Activated CD4-positive, alpha-beta T cell treated with anti-CD3 and anti-CD28 coated beads for 4 hours (primary cell): ENCODE results near the gene POU2F2.

ENCODE experiments used
- DNase-seq, 2 donors: peaks; one replicate each; pipeline ENCODE4 v3.0.0-alpha.2; 2020

The POU2F2 gene

DNA sequence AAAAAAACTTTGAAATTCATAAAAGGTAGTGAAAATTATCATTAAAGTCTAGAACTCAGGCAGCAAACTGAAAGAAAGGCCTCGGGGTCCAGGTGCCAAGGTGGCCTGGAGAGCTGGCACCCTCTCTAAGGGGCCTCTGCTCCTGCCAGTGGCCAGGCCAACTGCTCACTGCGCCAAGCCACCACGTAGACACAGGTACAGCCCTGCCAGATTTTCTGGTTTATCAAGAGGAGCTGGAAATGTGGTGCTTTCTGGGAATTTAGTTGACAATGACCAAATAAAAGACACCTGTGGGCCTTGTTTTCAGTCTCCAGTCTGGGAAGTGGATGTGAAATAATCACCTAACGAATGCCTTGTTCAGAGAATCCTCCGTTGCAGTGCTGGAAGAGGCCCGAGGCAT, 33.5 kb downstream of the POU2F2 start:
- DNase-seq = no peak

DNA sequence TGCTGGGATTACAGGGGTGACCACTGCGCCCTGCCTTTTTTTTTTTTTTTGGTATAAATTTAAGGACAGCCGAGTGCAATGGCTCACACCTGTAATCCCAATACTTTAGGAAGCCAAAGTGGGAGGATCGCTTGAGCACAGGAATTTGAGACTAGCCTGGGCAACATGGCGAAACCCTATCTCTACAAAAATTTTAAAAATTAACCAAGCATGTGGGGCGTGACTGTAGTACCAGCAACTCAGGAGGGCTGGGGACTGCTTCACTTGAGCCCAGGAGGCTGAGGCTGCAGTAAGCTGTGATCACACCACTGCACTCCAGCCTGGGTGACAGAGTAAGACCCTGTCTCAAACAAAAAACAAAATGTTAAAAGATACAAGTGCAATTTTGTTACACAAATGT, 34.8 kb downstream of the POU2F2 start:
- DNase-seq = no peak

DNA sequence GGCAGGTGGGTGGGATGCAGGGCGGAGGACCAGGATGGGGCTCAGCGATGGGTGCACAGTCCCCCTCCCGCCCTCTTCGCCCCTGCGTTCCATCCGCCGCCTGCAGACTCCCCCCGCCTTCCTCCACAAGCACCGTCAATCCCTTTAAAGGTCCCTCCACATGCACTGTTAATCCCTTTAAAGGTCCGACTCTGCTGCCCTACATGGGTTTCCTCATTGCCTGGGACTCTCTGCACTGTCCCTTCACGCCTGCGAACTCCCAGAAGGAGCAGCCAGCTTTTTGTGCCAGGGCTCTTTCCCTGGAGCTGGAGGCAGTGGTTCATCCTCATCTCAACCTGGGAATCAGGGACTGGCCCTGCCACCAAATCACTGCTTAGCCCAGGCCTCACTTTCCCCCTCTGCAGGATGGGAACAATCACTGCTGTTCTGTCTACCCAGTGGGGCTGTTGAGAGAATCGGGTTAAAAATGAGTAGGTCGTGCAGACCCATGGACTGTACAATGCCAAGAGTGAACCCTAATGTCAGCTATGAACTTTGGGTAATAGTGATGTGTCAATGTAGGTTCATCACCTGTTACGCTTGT, 35.9 kb downstream of the POU2F2 start:
- DNase-seq = no peak

DNA sequence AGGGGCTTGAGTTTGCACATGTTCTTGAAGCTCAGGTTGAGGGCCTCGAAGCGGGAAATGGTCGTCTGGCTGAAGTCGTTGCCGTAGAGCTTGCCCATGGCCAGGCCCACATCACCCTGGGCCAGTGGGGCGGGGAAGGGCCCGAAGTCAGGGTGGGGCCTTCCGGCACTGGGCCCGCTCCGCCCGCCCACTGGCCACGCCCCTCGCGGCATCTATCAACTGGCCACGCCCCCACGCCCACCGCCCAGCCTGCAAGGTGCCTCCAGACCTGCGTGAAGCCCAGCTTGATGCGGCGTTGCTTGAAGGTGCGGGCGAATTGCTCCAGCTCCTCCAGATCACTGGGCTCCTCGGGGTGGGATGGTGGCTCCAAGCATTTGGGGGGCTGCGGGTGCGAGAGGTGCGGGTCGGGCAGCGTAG, 36.4 kb downstream of the POU2F2 start:
- DNase-seq = no peak

DNA sequence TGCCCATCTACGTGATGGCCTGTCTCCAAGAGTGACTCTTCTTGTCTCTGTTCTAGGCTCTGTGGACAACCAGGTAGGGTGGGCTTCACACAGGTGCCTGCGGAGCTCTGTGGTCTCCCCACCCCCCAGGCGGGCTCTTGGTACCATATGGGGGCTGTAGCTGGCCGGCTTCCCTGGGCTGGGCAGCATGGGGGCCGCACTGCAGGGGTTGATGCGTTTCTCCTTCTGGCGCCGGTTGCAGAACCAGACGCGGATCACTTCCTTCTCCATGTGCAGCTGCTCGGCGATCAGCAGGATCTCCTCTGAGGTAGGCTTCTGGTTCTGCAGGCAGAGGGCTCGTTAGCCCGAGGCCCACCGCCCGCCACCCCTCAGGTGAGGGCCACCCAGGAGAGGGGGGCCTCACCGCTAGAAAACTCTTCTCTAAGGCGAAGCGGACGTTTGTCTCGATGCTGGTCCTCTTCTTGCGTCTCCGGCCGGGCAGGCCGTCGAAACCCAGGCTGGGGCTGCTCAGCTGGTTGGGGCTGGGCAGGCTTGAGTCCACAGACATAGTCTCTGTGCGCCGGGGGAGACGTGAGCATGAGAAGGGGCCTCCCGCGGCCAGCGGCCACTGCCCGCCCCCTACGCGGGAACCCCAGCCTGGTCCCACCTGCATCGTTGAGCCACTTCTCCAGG, 37.0 kb downstream of the POU2F2 start:
- DNase-seq = no peak

DNA sequence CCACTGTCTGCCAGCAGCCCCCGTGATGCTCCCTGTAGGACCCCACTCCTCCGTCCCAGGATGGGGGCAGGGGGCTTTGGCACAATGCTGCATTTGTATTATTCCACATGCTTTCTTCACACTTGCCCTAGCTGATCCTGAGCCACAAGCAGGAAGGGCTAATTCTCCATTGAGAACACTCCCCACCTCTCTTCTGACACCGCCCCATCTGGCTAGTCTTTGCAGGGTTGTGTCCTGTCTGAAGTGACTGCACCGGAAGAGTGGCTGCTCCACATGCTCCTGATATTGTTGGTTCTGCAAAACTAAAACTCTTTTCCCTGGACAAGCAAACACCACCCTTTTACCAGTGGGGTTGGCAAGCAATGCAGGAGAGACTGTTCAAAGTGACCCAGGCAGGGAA, 38.3 kb downstream of the POU2F2 start:
- DNase-seq = no peak

DNA sequence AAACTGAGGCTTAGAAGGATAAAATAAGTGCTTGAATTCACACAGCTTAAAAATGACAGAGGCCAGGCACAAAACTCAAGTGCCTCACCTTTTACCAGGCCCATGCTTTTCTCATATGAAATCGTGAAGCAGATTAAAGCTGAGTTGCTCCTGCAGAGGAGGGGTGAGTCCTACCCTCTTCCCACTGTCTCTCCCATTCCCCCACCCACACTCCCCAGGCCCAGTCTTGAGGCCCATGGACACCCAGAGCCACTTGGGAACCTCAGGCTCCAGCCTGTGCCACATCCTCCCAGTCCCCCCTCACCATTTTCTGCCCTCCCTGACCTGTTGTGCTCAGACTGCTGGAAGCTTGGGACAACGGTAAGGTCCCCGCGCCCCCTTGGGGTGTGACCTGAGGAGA, 38.7 kb downstream of the POU2F2 start:
- DNase-seq = no peak

DNA sequence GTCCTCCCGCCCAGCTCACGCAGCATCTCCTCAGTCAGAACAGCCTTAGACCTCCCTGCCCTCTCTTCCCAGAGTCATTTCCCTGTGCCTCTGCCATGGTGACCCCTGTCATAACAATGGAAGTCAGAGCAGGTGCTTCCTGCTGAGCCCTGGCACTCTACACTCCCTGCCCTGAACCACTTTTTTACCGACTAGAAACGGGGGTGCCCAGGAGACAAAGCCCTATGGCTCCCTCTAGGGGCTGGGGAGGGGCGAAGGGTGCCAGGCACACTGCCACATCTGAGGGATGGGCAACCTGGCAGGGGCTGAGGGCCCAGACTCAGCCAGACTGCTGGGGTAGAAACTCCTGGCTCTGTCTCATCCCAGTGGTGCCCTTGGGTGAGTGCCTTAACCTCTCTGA, 39.9 kb downstream of the POU2F2 start:
- DNase-seq = peak; percentile 30 to 37

DNA sequence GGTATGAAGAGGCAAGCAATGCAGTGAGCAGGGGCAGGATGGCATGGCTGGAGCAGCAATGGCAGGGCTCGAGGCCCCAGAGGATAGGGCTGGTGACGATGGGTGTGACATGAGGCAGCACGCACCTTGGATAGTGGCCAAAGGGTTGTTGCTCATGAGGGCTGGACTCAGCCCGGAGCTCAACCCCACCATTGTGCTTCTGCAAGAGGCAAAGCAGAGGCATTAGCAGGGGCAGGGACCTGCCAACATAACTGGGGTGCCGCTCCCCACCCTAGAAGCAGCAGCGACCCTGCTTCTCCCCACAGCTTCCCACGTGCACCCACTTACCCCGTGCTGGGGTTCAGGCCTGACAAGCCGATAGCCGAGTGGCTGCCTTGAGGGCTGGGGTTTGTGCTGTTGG, 40.5 kb downstream of the POU2F2 start:
- no peak for DNase-seq

DNA sequence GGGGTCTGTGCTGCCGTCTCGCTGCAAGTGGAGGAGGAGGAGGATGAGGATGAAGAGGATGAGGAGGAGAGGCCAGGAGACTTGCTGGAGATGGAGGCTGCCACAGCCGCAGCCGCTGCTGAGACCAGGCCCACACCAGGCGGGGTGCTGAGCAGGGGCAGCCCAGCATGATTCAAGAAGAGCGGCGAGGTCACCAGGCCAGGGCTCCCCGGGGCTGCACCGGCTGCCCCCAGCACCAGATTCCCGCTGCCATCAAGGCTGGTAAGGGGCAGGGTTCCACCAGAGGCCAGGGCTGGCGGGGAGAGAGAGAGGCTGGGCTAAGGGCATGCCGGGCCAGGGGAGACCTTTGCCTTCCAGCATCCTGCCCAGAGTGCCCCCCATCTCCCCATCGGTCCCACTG, 40.9 kb downstream of the POU2F2 start:
- no peak for DNase-seq

DNA sequence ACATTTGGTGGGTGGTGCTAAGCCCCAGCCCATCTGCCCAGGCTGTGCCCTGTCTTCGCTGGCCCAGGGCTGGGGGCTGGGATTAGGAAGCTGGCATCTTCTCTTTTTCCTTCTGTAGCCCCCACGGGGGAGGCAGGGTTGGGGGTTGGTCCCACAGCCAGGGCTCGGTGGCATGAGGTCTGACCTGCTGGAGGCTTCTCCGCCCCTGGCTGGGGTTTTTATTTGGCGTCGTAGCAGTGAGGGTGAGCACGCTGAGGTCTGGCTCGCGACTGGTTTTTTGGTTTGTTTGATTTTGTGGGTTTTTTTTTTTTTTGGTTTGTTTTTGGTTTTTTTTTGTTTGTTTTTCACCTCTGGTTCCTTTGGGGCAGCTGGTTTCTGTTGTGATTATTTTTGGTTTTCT, 41.6 kb downstream of the POU2F2 start:
- no peak for DNase-seq

DNA sequence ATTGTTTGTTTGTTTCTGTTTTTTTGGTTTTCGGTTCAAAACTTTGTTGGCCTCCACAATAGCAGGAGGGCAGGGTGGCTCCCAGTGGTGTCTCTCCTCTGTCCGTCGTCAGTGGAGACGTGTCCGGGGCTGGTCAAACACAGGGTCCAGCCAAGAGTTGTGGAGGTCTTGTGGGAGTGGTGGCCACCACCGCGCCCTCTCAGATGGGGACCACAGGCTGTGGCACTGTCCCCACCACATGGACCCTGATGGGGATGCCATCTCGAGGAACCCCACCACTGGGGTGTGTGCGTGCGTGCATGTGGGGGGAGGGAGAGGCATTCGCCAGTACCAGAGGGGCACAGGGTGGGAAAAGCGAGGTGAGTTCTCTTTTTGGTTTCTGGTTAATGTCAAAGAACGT, 42.5 kb downstream of the POU2F2 start:
- no peak for DNase-seq

DNA sequence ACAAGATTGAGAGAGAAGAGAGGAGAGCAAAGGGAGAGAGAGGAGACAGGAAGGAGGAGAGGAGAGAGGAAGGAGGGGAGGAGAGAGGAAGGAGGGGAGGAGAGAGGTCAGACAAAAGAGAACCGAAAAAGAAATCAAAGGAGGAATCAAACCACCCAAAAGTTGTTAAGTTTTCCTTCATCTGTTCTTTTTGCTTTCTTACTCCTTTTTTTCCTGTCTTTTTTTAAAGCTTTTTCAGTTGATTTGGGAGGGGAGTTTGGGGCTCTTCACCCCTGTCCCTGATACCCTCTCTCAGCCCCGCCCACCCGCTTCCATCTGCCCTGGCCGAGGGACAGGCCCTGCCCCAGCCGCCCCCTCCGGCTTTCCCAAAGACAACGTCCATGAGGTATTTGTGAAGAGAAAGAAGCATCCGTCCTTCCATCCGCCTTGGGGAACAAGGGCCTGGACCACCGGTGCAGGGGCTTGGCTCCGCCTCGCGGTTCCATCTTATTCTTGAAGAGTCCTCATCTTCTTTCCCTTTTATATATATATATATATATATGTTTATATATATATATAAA, 43.0 kb downstream of the POU2F2 start:
- DNase-seq = no peak

DNA sequence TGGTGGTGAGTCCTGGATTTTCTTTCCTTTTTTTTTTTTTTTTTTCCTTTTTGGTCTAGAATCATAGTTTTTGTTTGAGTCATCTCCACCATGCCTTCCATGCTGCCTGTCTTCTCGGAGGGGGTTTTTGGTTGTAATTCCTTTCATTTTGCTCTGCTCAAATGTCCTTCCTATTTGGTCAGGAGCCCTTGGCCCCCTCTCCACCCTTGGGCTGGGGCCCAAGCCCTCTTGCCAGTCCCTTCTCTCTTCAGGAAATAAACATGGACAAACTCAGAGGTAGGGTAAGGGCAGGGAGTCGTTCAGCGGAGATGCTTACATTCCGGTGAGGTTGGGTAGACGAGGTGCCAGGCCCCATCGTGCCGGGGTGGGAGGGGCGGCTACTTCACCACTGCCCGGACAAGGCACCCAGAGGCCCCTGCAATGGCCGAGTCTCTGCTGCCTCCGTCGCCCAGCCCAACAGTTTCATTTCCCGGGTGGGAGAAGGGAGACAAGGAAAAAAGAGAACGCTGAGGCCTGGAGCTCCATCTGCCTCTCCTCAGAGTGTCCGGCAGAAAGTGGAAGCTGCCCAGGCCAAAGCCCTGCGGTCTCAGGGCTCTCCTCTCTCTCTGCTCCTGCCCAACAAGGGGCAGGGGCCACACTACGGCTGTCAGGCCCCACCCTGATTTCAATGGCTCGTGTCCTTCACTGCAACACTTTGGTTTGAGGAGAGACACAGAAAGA, 43.6 kb downstream of the POU2F2 start:
- DNase-seq = no peak

DNA sequence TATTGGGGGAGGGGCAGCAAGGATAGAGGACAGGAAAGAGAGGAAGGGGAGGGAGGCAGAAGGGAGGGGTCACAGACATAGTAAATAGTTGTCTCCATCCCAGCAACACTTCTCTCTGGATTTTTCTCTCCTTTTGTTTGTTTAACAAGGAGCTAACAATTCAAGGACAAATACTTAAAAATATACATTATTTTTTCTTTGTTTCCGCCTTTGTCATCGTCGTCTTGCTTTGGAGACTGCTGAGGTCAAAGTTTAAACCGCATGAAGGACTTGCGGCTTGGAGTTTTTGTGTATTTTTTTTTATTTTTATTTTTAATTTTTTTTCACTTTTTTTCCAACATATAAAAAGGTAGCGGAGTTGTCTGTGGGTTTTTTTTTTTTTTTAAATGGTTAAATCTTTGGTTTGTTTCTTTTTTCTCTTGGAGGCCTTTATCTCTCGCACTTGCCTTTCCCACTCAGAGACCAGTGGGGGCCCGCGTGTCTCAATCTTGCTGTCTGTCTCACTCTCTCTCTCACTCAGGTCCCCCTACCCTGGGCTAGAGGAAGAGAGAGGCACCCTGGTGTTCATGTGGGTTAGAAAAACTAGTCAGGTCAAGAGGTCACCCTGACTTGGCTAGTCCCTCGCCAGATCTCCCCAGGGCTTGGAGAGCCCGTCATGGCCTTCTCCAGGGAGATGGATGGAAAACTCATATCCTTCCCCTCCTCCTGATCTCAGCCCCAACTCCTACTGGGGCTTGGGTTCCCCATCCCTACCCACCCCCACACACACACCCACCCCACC, 45.3 kb downstream of the POU2F2 start:
- no peak for DNase-seq

DNA sequence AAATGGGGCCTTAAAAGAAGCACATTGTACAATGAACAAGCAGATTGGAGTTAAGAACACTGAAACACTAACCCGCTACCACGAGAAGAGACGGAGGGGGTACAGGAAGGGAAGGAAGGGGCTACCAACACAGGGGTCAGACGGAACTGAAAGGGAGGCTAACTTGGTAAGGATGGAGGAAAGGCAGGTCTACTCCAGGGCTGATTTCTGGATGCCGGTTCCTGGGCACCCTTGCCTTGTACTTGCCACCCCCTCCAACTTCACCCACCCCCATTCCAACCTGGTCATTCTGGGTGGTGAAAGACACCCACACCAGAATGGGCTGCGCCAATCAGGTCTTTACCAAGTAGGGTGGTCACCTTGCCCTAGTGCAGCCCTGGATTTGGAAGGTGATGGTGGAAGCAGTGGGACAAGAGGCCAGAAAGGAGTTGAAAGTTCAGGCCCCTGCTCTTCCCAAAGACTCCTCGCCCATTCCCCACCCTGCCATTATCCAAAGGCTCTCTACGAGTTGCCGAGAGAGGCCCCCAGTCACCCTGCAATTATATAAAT, 46.0 kb downstream of the POU2F2 start:
- no peak for DNase-seq

DNA sequence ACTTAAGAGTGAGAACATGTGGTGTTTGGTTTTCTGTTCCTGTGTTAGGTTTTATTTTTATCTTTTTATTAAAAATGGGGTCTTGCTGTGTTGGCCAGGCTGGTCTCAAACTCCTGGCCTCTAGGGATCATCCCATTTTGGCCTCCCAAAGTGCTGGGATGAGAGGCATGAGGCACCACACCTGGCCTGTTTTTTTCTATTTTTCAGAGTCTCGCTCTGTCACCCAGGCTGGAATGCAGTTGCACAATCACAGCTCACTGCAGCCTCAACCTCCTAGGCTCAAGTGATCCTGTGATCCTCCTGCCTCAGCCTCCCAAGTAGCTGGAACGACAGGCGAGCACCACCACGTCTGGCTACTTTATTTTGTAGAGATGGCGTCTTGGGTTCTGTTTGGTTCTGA, 48.7 kb downstream of the POU2F2 start:
- DNase-seq = no peak

DNA sequence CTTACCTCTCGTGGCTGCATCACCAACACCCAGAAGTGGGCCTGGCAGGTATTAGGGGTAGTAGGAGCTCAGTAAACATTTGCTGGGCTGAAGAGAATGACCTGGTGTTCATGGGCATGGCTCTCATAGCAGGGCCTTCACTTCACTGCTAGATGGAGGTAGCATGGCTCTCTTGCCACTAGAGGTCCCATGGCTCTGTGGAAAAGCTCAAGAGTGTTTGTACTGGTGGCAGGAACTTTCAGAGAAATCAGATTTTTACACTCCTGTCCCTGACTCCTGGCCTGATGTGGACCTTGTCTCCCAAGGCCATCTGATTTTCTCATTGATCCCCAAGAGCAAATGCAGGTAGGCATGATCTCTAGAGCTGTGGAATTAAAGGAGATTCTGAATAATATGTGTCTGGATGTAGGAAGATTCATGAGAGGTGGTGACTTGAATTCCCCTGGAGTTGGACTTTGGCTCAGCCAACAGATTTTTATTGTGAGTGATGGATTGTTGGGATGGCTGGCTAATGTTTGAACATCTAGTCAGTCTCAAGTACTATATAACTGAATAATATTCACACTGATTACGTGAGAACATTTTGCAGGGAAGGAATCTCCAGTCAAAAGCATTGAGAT, 50.6 kb downstream of the POU2F2 start:
- DNase-seq = no peak

DNA sequence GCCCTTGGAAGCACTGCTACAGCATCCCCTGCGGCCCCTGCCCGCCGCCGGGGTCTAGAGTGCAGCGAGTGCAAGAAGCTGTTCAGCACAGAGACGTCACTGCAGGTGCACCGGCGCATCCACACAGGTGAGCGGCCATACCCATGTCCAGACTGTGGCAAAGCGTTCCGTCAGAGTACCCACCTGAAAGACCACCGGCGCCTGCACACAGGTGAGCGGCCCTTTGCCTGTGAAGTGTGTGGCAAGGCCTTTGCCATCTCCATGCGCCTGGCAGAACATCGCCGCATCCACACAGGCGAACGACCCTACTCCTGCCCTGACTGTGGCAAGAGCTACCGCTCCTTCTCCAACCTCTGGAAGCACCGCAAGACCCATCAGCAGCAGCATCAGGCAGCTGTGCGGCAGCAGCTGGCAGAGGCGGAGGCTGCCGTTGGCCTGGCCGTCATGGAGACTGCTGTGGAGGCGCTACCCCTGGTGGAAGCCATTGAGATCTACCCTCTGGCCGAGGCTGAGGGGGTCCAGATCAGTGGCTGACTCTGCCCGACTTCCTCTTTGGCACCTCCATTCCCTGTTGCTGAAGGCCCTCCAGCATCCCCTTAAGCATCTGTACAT, 51.4 kb downstream of the POU2F2 start:
- DNase-seq = no peak

DNA sequence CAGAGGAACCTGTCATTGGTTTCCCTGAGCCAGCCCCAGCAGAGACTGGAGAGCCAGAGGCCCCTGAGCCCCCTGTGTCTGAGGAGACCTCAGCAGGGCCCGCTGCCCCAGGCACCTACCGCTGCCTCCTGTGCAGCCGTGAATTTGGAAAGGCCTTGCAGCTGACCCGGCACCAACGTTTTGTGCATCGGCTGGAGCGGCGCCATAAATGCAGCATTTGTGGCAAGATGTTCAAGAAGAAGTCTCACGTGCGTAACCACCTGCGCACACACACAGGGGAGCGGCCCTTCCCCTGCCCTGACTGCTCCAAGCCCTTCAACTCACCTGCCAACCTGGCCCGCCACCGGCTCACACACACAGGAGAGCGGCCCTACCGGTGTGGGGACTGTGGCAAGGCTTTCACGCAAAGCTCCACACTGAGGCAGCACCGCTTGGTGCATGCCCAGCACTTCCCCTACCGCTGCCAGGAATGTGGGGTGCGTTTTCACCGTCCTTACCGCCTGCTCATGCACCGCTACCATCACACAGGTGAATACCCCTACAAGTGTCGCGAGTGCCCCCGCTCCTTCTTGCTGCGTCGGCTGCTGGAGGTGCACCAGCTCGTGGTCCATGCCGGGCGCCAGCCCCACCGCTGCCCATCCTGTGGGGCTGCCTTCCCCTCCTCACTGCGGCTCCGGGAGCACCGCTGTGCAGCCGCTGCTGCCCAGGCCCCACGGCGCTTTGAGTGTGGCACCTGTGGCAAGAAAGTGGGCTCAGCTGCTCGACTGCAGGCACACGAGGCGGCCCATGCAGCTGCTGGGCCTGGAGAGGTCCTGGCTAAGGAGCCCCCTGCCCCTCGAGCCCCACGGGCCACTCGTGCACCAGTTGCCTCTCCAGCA, 52.1 kb downstream of the POU2F2 start:
- no peak for DNase-seq

DNA sequence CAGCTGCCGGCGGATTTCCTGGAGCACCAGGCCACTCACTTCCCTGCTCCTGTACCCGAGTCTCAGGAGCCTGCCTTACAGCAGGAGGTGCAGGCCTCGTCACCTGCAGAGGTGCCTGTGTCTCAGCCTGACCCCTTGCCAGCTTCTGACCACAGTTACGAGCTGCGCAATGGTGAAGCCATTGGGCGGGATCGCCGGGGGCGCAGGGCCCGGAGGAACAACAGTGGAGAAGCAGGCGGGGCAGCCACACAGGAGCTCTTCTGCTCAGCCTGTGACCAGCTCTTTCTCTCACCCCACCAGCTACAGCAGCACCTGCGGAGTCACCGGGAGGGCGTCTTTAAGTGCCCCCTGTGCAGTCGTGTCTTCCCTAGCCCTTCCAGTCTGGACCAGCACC, 53.0 kb downstream of the POU2F2 start:
- DNase-seq = no peak
